Fibroblast of lung (primary cell): Measurements from ENCODE around the gene RARS1. TPM values are rescaled to one million over a fixed set of nuclear protein-coding genes. Genes with fewer than 3 reads are reported as not detected.

Source experiments
- DNase-seq, 2 donors: peaks; one replicate each; pipeline versions ENCODE4 v3.0.0 to v3.0.0-alpha.2; 2010; ENCODE audit warnings: low read depth in 2 of 2
- H2AFZ ChIP-seq: 2 replicates; pipeline ENCODE4 v1.5.1; 2012; ENCODE audit warnings: low read length, control low read depth, inconsistent platforms
- H3K27ac ChIP-seq: 2 replicates; pipeline ENCODE4 v1.5.1; 2011; ENCODE audit warnings: low read length, control low read depth; ENCODE audit not compliant: insufficient read depth
- H3K27me3 ChIP-seq: 2 replicates; pipeline ENCODE4 v1.5.1; 2011; ENCODE audit warnings: mild to moderate bottlenecking, low read length; ENCODE audit not compliant: control insufficient read depth, insufficient read depth
- H3K36me3 ChIP-seq: 2 replicates; pipeline ENCODE4 v1.5.1; 2011; ENCODE audit warnings: low read length; ENCODE audit not compliant: control insufficient read depth, insufficient read depth
- H3K4me1 ChIP-seq: 2 replicates; pipeline ENCODE4 v1.5.1; 2011; ENCODE audit warnings: low read length; ENCODE audit not compliant: control insufficient read depth, insufficient read depth; ENCODE audit errors: extremely low read depth
- H3K4me2 ChIP-seq: 2 replicates; pipeline ENCODE4 v1.5.1; 2011; ENCODE audit warnings: low read length, control low read depth; ENCODE audit not compliant: insufficient read depth; ENCODE audit errors: extremely low read depth
- H3K4me3 ChIP-seq, 4 experiments: fragments of 200-600 bp in 1 of 4; sonication (generic) in 1 of 4; replicated peaks in 1 of 4; 2 replicates each; pipeline ENCODE4 v1.5.1; 2011 to 2016; ENCODE audit warnings: low read length in 4 of 4, low read depth in 3 of 4, mild to moderate bottlenecking in 3 of 4, control low read depth in 2 of 4, inconsistent platforms in 1 of 4, mixed read lengths in 1 of 4; ENCODE audit not compliant: insufficient read depth in 1 of 4; ENCODE audit errors: control extremely low read depth in 1 of 4
- H3K79me2 ChIP-seq: 2 replicates; pipeline ENCODE4 v1.5.1; 2012; ENCODE audit warnings: mild to moderate bottlenecking, low read length, inconsistent platforms; ENCODE audit not compliant: control insufficient read depth, insufficient read depth
- H3K9ac ChIP-seq: 2 replicates; pipeline ENCODE4 v1.5.1; 2011; ENCODE audit warnings: mild to moderate bottlenecking, low read length, control low read depth; ENCODE audit not compliant: insufficient read depth
- H3K9me3 ChIP-seq: 2 replicates; pipeline ENCODE4 v1.5.1; 2012; ENCODE audit warnings: low read depth, low read length; ENCODE audit not compliant: control insufficient read depth, insufficient read depth
- H4K20me1 ChIP-seq: 2 replicates; pipeline ENCODE4 v1.5.1; 2011; ENCODE audit warnings: low read length; ENCODE audit not compliant: control insufficient read depth, insufficient read depth; ENCODE audit errors: extremely low read depth
- CTCF ChIP-seq, 2 donors: IDR thresholded peaks in 1 of 2; conservative IDR thresholded peaks in 1 of 2; 1 replicate in 1 of 2; 2 replicates in 1 of 2; pipeline ENCODE4 v1.5.1; 2011 to 2012; ENCODE audit warnings: low read length in 2 of 2, control low read depth in 1 of 2, inconsistent platforms in 1 of 2, low read depth in 1 of 2, mild to moderate bottlenecking in 1 of 2
- EZH2 ChIP-seq: IDR thresholded peaks from 2 replicates; pipeline ENCODE4 v1.5.1; 2012; ENCODE audit warnings: low read length, control low read depth, mild to moderate bottlenecking; ENCODE audit errors: missing control alignments
- polyA plus RNA-seq, 2 donors: library from polyadenylated mRNA; depleted of rRNA in 1 of 2; stranded (reverse) in 1 of 2; unstranded in 1 of 2; fragments of >200 nt; gene quantifications; 2 replicates each; pipeline ENCODE4 v1.2.1, GENCODE V29; 2011 to 2012; ENCODE audit warnings: missing spikeins in 1 of 2
- total RNA-seq: library from RNA; depleted of rRNA; stranded (reverse); fragments of >200 nt; gene quantifications from 2 replicates; pipeline ENCODE4 v1.2.1, GENCODE V29; 2014

RARS1 gene
- total and polyA plus RNA-seq, 2 donors (not counting 1 experiment from before 2014, with no cell fraction given) = 111 to 135 TPM

- H3K4me2 ChIP-seq = no peak overlapping the region
- H4K20me1 ChIP-seq = no peaks in the 10 kb centered on the region
- H3K4me1 ChIP-seq = no peaks in the 10 kb centered on the region
- no peaks in the 10 kb centered on the region for H3K36me3 ChIP-seq
- H2AFZ ChIP-seq = no peak overlapping the region
- no peak overlapping the region for H3K27ac ChIP-seq
- no peak overlapping the region for H3K4me3 ChIP-seq
- DNase-seq = no peak
- no peaks in the 10 kb centered on the region for H3K27me3 ChIP-seq
- TF ChIP-seq EZH2 = no peak
- no peak for TF ChIP-seq CTCF (conservative IDR thresholded peaks at IDR 0.05 in 1 of 2, IDR thresholded peaks at IDR 0.05 in 1 of 2; ENCODE audit: low read depth in 1 of 2, low read length in 2 of 2)
- no peaks in the 10 kb centered on the region for H3K9me3 ChIP-seq
- no peaks in the 10 kb centered on the region for H3K79me2 ChIP-seq
- no peak overlapping the region for H3K9ac ChIP-seq
These were observed 28.7 kb upstream of the RARS1 start for GRCh38 chr5:168457542-168457941.

GRCh38 chr5:168460606-168461005, 25.7 kb upstream of the RARS1 start:
- Histone ChIP-seq H3K36me3 (no peaks in the 10 kb centered on the region), H3K9ac (no peak overlapping the region), H3K4me3 (no peak overlapping the region), H3K9me3 (no peaks in the 10 kb centered on the region), H3K79me2 (no peaks in the 10 kb centered on the region), H3K4me2 (no peak overlapping the region), H3K27ac (no peak overlapping the region), H3K27me3 (no peaks in the 10 kb centered on the region), H2AFZ (no peak overlapping the region), H4K20me1 (no peaks in the 10 kb centered on the region), H3K4me1 (no peaks in the 10 kb centered on the region)
- no peak for TF ChIP-seq CTCF (conservative IDR thresholded peaks at IDR 0.05 in 1 of 2, IDR thresholded peaks at IDR 0.05 in 1 of 2; ENCODE audit: low read depth in 1 of 2, low read length in 2 of 2)
- no peak for TF ChIP-seq EZH2
- DNase-seq = no peak

- H3K79me2 ChIP-seq = no peaks in the 10 kb centered on the region
- no peaks in the 10 kb centered on the region for H3K27me3 ChIP-seq
- no peak overlapping the region for H2AFZ ChIP-seq
- H4K20me1 ChIP-seq = no peaks in the 10 kb centered on the region
- no peaks in the 10 kb centered on the region for H3K4me1 ChIP-seq
- no peak overlapping the region for H3K27ac ChIP-seq
- no peak overlapping the region for H3K9ac ChIP-seq
- no peaks in the 10 kb centered on the region for H3K9me3 ChIP-seq
- H3K4me3 ChIP-seq = no peak overlapping the region
- DNase-seq = no peak
- H3K36me3 ChIP-seq = no peaks in the 10 kb centered on the region
- H3K4me2 ChIP-seq = no peak overlapping the region
- no peak for TF ChIP-seq EZH2
- no peak for TF ChIP-seq CTCF (conservative IDR thresholded peaks at IDR 0.05 in 1 of 2, IDR thresholded peaks at IDR 0.05 in 1 of 2; ENCODE audit: low read depth in 1 of 2, low read length in 2 of 2)
These were observed 23.2 kb upstream of the RARS1 start for GRCh38 chr5:168463081-168463480.
